ENCODE measurements around the gene ARID1B.
A peak's percentile ranks its signal among the peaks of the same experiment; 100 is the strongest.

DNA sequence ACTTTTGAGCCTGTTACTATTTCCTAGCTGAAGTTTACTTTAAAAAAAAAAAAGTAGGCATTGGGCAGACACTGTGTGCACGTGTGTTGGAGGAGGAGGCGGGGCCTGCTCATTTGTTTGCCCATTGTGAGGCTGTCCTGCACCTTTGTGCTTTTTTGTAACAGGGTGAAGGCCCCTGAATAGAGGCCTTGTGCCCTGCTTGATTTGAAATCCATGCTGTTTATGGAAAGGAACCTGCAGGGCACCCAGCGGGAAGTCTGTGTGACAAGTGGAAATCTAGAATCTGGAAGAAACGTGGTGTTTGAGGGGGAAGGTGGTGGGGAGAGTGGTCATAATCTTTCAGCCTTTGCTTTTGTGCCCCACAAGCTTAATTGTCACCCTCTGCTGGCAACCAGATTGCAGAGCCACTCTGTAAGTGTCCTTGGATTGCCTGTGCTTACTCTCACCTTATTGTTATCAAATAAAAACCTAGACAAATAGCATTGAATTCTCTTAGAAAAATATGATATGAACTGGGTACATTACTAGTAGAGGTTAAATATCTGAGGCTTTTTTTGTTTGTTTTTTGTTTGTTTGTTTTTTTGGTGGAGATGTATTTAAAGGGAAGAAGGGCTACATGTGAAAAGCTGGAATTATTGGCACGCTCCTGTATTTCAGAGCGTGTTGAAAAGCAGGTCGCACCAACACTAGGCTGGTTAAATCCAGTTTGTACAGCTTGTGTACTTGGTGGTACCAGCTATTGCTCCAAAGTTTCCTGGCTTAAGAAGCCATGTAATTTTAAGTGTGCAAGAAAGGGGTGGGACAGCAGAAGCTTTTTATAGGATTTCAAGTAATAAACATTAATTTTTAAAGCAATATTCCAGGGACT lies 156.3 kb downstream of the ARID1B start:
- no peak for TF ChIP-seq ZFX (IDR thresholded peaks at IDR 0.05)
- TF ChIP-seq POLR2AphosphoS5 (IDR thresholded peaks at IDR 0.05; ENCODE audit: low read depth, low read length), result no peak
- no peak for TF ChIP-seq POLR2A (IDR thresholded peaks at IDR 0.05; ENCODE audit: borderline replicate concordance, extremely low read depth, insufficient read depth, insufficient read length)
- TF ChIP-seq, protein P1, sequence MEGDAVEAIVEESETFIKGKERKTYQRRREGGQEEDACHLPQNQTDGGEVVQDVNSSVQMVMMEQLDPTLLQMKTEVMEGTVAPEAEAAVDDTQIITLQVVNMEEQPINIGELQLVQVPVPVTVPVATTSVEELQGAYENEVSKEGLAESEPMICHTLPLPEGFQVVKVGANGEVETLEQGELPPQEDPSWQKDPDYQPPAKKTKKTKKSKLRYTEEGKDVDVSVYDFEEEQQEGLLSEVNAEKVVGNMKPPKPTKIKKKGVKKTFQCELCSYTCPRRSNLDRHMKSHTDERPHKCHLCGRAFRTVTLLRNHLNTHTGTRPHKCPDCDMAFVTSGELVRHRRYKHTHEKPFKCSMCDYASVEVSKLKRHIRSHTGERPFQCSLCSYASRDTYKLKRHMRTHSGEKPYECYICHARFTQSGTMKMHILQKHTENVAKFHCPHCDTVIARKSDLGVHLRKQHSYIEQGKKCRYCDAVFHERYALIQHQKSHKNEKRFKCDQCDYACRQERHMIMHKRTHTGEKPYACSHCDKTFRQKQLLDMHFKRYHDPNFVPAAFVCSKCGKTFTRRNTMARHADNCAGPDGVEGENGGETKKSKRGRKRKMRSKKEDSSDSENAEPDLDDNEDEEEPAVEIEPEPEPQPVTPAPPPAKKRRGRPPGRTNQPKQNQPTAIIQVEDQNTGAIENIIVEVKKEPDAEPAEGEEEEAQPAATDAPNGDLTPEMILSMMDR (IDR thresholded peaks at IDR 0.05 in 2 of 3, conservative IDR thresholded peaks at IDR 0.05 in 1 of 3; ENCODE audit: borderline replicate concordance in 1 of 3, insufficient read depth in 1 of 3, low read depth in 2 of 3, low read length in 2 of 3), result peak in 1 of 3 experiments; percentile 14; a peak in 1 of 6 replicates
- no peak for TF ChIP-seq ZNF274 (IDR thresholded peaks at IDR 0.05; ENCODE audit: low read depth, low read length)
- TF ChIP-seq CEBPB (IDR thresholded peaks at IDR 0.05; ENCODE audit: low read depth), result no peak
- TF ChIP-seq SIN3A (IDR thresholded peaks at IDR 0.05; ENCODE audit: low read depth), result no peak
- no peak for TF ChIP-seq ELF1 (IDR thresholded peaks at IDR 0.05; ENCODE audit: borderline replicate concordance, low read depth)
- TF ChIP-seq EZH2 (IDR thresholded peaks at IDR 0.05), result no peak
